Measurements from ENCODE around the gene STK4.

Gene STK4

GRCh38 chr20:45111799-45112471 is 145.6 kb downstream of the STK4 start:
- no peak for DNase-seq (ENCODE audit: low read depth, low spot score)

GRCh38 chr20:45112754-45113153 is 146.4 kb downstream of the STK4 start:
- Histone ChIP-seq H3K9ac (ENCODE audit: insufficient read length, low read depth) (no peak overlapping the region), H3K27me3 (ENCODE audit: insufficient read depth, insufficient read length) (no peaks in the 10 kb centered on the region), H3K4me3 (ENCODE audit: insufficient read length, low read depth) (no peak overlapping the region), H3K9me3 (ENCODE audit: insufficient read depth, low read length) (no peaks in the 10 kb centered on the region), H3K36me3 (ENCODE audit: insufficient read depth, insufficient read length, low read length) (no peaks in the 10 kb centered on the region), H3K4me1 (ENCODE audit: insufficient read depth, insufficient read length) (peaks cover 5% of the 10 kb centered on the region)
- TF ChIP-seq YY1 (IDR thresholded peaks at IDR 0.05; ENCODE audit: insufficient read depth, insufficient read length) = no peak
- no peak for TF ChIP-seq ZNF274 (IDR thresholded peaks at IDR 0.05; ENCODE audit: low read depth, low read length)
- no peak for TF ChIP-seq SUZ12 (IDR thresholded peaks at IDR 0.05; ENCODE audit: extremely low read depth, insufficient read depth, insufficient read length)
- DNase-seq (ENCODE audit: low read depth, low spot score) = no peak

More at GRCh38 chr20:45111799-45112471, 145.6 kb downstream of the STK4 start:
- no peaks in the 10 kb centered on the region for H3K27me3 ChIP-seq (ENCODE audit: insufficient read depth, insufficient read length)
- no peak overlapping the region for H3K9ac ChIP-seq (ENCODE audit: insufficient read length, low read depth)
- H3K9me3 ChIP-seq (ENCODE audit: insufficient read depth, low read length) = no peaks in the 10 kb centered on the region
- H3K36me3 ChIP-seq (ENCODE audit: insufficient read depth, insufficient read length, low read length) = no peaks in the 10 kb centered on the region
- no peak overlapping the region for H3K4me3 ChIP-seq (ENCODE audit: insufficient read length, low read depth)
- TF ChIP-seq SUZ12 (IDR thresholded peaks at IDR 0.05; ENCODE audit: extremely low read depth, insufficient read depth, insufficient read length) = no peak
- peaks cover 5% of the 10 kb centered on the region for H3K4me1 ChIP-seq (ENCODE audit: insufficient read depth, insufficient read length)

GRCh38 chr20:45113865-45114264 is 147.6 kb downstream of the STK4 start:
- H3K9me3 ChIP-seq (ENCODE audit: insufficient read depth, low read length) = no peaks in the 10 kb centered on the region
- TF ChIP-seq YY1 (IDR thresholded peaks at IDR 0.05; ENCODE audit: insufficient read depth, insufficient read length) (no peak), ZNF274 (IDR thresholded peaks at IDR 0.05; ENCODE audit: low read depth, low read length) (no peak), SUZ12 (IDR thresholded peaks at IDR 0.05; ENCODE audit: extremely low read depth, insufficient read depth, insufficient read length) (no peak)
- no peaks in the 10 kb centered on the region for H3K27me3 ChIP-seq (ENCODE audit: insufficient read depth, insufficient read length)
- no peak overlapping the region for H3K9ac ChIP-seq (ENCODE audit: insufficient read length, low read depth)
- DNase-seq (ENCODE audit: low read depth, low spot score) = no peak
- H3K4me1 ChIP-seq (ENCODE audit: insufficient read depth, insufficient read length) = peaks cover 5% of the 10 kb centered on the region
- no peaks in the 10 kb centered on the region for H3K36me3 ChIP-seq (ENCODE audit: insufficient read depth, insufficient read length, low read length)
- H3K4me3 ChIP-seq (ENCODE audit: insufficient read length, low read depth) = no peak overlapping the region

GRCh38 chr20:45114465-45115385 is 148.4 kb downstream of the STK4 start, which contains the start of gene WFDC5:
Gene WFDC5, minus strand, starts transcription at chr20:45115174. Its CDS starts 91 bp downstream, at chr20:45115083.
- DNase-seq (ENCODE audit: low read depth, low spot score) = no peak
- Histone ChIP-seq H3K9ac (ENCODE audit: insufficient read length, low read depth) (no peak within 1 kb of the TSS), H3K27me3 (ENCODE audit: insufficient read depth, insufficient read length) (no peaks in the 10 kb centered on the region), H3K4me3 (ENCODE audit: insufficient read length, low read depth) (no peak within 1 kb of the TSS), H3K36me3 (ENCODE audit: insufficient read depth, insufficient read length, low read length) (no peaks in the 10 kb centered on the region), H3K9me3 (ENCODE audit: insufficient read depth, low read length) (no peaks in the 10 kb centered on the region), H3K4me1 (ENCODE audit: insufficient read depth, insufficient read length) (peaks cover 5% of the 10 kb centered on the region)
- no peak for TF ChIP-seq SUZ12 (IDR thresholded peaks at IDR 0.05; ENCODE audit: extremely low read depth, insufficient read depth, insufficient read length)
- TF ChIP-seq YY1 (IDR thresholded peaks at IDR 0.05; ENCODE audit: insufficient read depth, insufficient read length) = no peak
- no peak for TF ChIP-seq ZNF274 (IDR thresholded peaks at IDR 0.05; ENCODE audit: low read depth, low read length)

- no peak for DNase-seq (ENCODE audit: low read depth, low spot score)
- Histone ChIP-seq H3K9me3 (ENCODE audit: insufficient read depth, low read length) (no peaks in the 10 kb centered on the region), H3K9ac (ENCODE audit: insufficient read length, low read depth) (no peak overlapping the region), H3K36me3 (ENCODE audit: insufficient read depth, insufficient read length, low read length) (no peaks in the 10 kb centered on the region), H3K27me3 (ENCODE audit: insufficient read depth, insufficient read length) (no peaks in the 10 kb centered on the region), H3K4me1 (ENCODE audit: insufficient read depth, insufficient read length) (peaks cover 5% of the 10 kb centered on the region), H3K4me3 (ENCODE audit: insufficient read length, low read depth) (no peak overlapping the region)
- TF ChIP-seq SUZ12 (IDR thresholded peaks at IDR 0.05; ENCODE audit: extremely low read depth, insufficient read depth, insufficient read length) (no peak), YY1 (IDR thresholded peaks at IDR 0.05; ENCODE audit: insufficient read depth, insufficient read length) (no peak), ZNF274 (IDR thresholded peaks at IDR 0.05; ENCODE audit: low read depth, low read length) (no peak)
Observed at GRCh38 chr20:45115386-45115774, 149.1 kb downstream of the STK4 start.

GRCh38 chr20:45115829-45116228 is 149.5 kb downstream of the STK4 start:
- Histone ChIP-seq H3K9me3 (ENCODE audit: insufficient read depth, low read length) (no peaks in the 10 kb centered on the region), H3K9ac (ENCODE audit: insufficient read length, low read depth) (no peak overlapping the region), H3K27me3 (ENCODE audit: insufficient read depth, insufficient read length) (no peaks in the 10 kb centered on the region), H3K4me3 (ENCODE audit: insufficient read length, low read depth) (no peak overlapping the region), H3K36me3 (ENCODE audit: insufficient read depth, insufficient read length, low read length) (no peaks in the 10 kb centered on the region), H3K4me1 (ENCODE audit: insufficient read depth, insufficient read length) (peaks cover 5% of the 10 kb centered on the region)
- TF ChIP-seq YY1 (IDR thresholded peaks at IDR 0.05; ENCODE audit: insufficient read depth, insufficient read length) (no peak), SUZ12 (IDR thresholded peaks at IDR 0.05; ENCODE audit: extremely low read depth, insufficient read depth, insufficient read length) (no peak), ZNF274 (IDR thresholded peaks at IDR 0.05; ENCODE audit: low read depth, low read length) (no peak)
- no peak for DNase-seq (ENCODE audit: low read depth, low spot score)

- Histone ChIP-seq H3K9me3 (ENCODE audit: insufficient read depth, low read length) (no peaks in the 10 kb centered on the region), H3K27me3 (ENCODE audit: insufficient read depth, insufficient read length) (no peaks in the 10 kb centered on the region), H3K4me1 (ENCODE audit: insufficient read depth, insufficient read length) (peaks cover 5% of the 10 kb centered on the region), H3K9ac (ENCODE audit: insufficient read length, low read depth) (no peak overlapping the region), H3K4me3 (ENCODE audit: insufficient read length, low read depth) (no peak overlapping the region), H3K36me3 (ENCODE audit: insufficient read depth, insufficient read length, low read length) (no peaks in the 10 kb centered on the region)
- no peak for DNase-seq (ENCODE audit: low read depth, low spot score)
- TF ChIP-seq YY1 (IDR thresholded peaks at IDR 0.05; ENCODE audit: insufficient read depth, insufficient read length) (no peak), SUZ12 (IDR thresholded peaks at IDR 0.05; ENCODE audit: extremely low read depth, insufficient read depth, insufficient read length) (no peak), ZNF274 (IDR thresholded peaks at IDR 0.05; ENCODE audit: low read depth, low read length) (no peak)
Observed at GRCh38 chr20:45117581-45117980, 151.3 kb downstream of the STK4 start.

All from NT2/D1 (cell line).